ENCODE results near the gene TNNT2. TPM values are rescaled to one million over a fixed set of nuclear protein-coding genes. Genes with fewer than 3 reads are reported as not detected.

TNNT2 gene
- total RNA-seq, 1 experiment from 2014 or later: not detected

DNA sequence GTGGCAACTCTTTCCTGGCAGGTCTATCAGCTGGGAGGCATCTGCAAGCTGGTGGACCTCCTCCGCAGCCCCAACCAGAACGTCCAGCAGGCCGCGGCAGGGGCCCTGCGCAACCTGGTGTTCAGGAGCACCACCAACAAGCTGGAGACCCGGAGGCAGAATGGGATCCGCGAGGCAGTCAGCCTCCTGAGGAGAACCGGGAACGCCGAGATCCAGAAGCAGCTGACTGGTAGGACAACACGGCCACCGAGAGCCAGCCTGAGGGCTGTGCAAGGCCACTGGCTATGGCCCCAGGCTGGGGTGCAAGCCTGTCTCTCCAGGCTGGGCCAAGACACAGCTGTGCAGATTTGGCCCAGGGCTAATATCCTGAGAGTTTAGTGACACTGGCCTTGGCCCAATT is 59.9 kb downstream of the TNNT2 start:
- Histone ChIP-seq H3K27me3 (ENCODE audit: control insufficient read depth, insufficient read depth, low read length) (no peaks in the 10 kb centered on the region; the same call in 1 of the 2 replicates), H3K4me3 (ENCODE audit: low read depth in 2 of 2, low read length in 2 of 2) (no peak overlapping the region), H3K27ac (ENCODE audit: low read length) (no peak overlapping the region), H3K4me1 (ENCODE audit: control insufficient read depth, insufficient read depth, low read length) (no peaks in the 10 kb centered on the region), H3K36me3 (ENCODE audit: control insufficient read depth, insufficient read depth, low read length) (no peaks in the 10 kb centered on the region), H3K9me3 (ENCODE audit: control insufficient read depth, insufficient read depth, low read depth, low read length) (no peaks in the 10 kb centered on the region)
- DNase-seq (ENCODE audit: low read depth, low spot score) (no peak), ATAC-seq (no peak)
- in situ Hi-C loops (cut with HindIII; ENCODE audit: low pct_unique_long_range_greater_than_20kb, low sequenced_read_pairs) (no loop called here), intact Hi-C loops (cut with micrococcal nuclease; ENCODE audit: unreplicated experiment) (no loop called here)
- ChIA-PET POLR2A (no interaction called here), CTCF (no interaction called here)
- TF ChIP-seq TCF7L2 (IDR thresholded peaks at IDR 0.05; ENCODE audit: low read depth, low read length): no peak
- TF ChIP-seq SIN3A (IDR thresholded peaks at IDR 0.05; ENCODE audit: borderline replicate concordance, insufficient read depth, low read depth, low read length): no peak
- TF ChIP-seq POLR2AphosphoS5 (IDR thresholded peaks at IDR 0.05; ENCODE audit: low read depth, low read length): no peak
- TF ChIP-seq, protein P1, sequence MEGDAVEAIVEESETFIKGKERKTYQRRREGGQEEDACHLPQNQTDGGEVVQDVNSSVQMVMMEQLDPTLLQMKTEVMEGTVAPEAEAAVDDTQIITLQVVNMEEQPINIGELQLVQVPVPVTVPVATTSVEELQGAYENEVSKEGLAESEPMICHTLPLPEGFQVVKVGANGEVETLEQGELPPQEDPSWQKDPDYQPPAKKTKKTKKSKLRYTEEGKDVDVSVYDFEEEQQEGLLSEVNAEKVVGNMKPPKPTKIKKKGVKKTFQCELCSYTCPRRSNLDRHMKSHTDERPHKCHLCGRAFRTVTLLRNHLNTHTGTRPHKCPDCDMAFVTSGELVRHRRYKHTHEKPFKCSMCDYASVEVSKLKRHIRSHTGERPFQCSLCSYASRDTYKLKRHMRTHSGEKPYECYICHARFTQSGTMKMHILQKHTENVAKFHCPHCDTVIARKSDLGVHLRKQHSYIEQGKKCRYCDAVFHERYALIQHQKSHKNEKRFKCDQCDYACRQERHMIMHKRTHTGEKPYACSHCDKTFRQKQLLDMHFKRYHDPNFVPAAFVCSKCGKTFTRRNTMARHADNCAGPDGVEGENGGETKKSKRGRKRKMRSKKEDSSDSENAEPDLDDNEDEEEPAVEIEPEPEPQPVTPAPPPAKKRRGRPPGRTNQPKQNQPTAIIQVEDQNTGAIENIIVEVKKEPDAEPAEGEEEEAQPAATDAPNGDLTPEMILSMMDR (IDR thresholded peaks at IDR 0.05): no peak
- TF ChIP-seq, protein P2, sequence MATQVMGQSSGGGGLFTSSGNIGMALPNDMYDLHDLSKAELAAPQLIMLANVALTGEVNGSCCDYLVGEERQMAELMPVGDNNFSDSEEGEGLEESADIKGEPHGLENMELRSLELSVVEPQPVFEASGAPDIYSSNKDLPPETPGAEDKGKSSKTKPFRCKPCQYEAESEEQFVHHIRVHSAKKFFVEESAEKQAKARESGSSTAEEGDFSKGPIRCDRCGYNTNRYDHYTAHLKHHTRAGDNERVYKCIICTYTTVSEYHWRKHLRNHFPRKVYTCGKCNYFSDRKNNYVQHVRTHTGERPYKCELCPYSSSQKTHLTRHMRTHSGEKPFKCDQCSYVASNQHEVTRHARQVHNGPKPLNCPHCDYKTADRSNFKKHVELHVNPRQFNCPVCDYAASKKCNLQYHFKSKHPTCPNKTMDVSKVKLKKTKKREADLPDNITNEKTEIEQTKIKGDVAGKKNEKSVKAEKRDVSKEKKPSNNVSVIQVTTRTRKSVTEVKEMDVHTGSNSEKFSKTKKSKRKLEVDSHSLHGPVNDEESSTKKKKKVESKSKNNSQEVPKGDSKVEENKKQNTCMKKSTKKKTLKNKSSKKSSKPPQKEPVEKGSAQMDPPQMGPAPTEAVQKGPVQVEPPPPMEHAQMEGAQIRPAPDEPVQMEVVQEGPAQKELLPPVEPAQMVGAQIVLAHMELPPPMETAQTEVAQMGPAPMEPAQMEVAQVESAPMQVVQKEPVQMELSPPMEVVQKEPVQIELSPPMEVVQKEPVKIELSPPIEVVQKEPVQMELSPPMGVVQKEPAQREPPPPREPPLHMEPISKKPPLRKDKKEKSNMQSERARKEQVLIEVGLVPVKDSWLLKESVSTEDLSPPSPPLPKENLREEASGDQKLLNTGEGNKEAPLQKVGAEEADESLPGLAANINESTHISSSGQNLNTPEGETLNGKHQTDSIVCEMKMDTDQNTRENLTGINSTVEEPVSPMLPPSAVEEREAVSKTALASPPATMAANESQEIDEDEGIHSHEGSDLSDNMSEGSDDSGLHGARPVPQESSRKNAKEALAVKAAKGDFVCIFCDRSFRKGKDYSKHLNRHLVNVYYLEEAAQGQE (IDR thresholded peaks at IDR 0.05; ENCODE audit: insufficient read depth in 1 of 2, low read depth in 2 of 2, low read length in 1 of 2): no peak
- BruUV-seq (replicated peaks): no TSS peak

DNA sequence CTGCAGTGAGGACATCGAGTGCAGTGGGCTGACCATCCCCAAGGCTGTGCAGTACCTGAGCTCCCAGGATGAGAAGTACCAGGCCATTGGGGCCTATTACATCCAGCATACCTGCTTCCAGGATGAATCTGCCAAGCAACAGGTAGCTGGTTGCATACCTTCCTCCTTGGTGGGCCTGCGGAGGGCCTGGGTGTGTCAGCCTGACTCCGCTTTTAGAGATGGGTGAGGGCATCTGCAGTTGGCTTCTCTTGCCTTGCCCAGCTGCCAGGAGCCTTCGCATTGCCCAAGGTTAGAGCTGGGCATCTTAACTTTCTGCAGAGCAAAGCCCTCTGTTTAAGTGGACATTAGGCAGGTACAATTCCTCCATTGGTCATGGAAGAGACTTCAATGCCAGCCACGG is 60.9 kb downstream of the TNNT2 start:
- Histone ChIP-seq H3K4me1 (ENCODE audit: control insufficient read depth, insufficient read depth, low read length) (no peaks in the 10 kb centered on the region), H3K9me3 (ENCODE audit: control insufficient read depth, insufficient read depth, low read depth, low read length) (no peaks in the 10 kb centered on the region), H3K27ac (ENCODE audit: low read length) (no peak overlapping the region), H3K4me3 (ENCODE audit: low read depth in 2 of 2, low read length in 2 of 2) (no peak overlapping the region), H3K27me3 (ENCODE audit: control insufficient read depth, insufficient read depth, low read length) (no peaks in the 10 kb centered on the region; the same call in 1 of the 2 replicates), H3K36me3 (ENCODE audit: control insufficient read depth, insufficient read depth, low read length) (no peaks in the 10 kb centered on the region)
- TF ChIP-seq SIN3A (IDR thresholded peaks at IDR 0.05; ENCODE audit: borderline replicate concordance, insufficient read depth, low read depth, low read length) (no peak), POLR2AphosphoS5 (IDR thresholded peaks at IDR 0.05; ENCODE audit: low read depth, low read length) (no peak), TCF7L2 (IDR thresholded peaks at IDR 0.05; ENCODE audit: low read depth, low read length) (no peak)
- TF ChIP-seq, protein P1 (IDR thresholded peaks at IDR 0.05): no peak
- TF ChIP-seq, protein P2 (IDR thresholded peaks at IDR 0.05; ENCODE audit: insufficient read depth in 1 of 2, low read depth in 2 of 2, low read length in 1 of 2): no peak
- BruUV-seq (replicated peaks): no TSS peak
- in situ Hi-C loops (cut with HindIII; ENCODE audit: low pct_unique_long_range_greater_than_20kb, low sequenced_read_pairs): no loop called here
- ATAC-seq (no peak), DNase-seq (ENCODE audit: low read depth, low spot score) (no peak)
- ChIA-PET POLR2A (interaction anchor here (0.5 kb wide), 1 partner anchor 39 kb away, joined by 7 read pairs; no protein-coding TSS in a partner anchor), CTCF (no interaction called here)
- intact Hi-C loops (cut with micrococcal nuclease; ENCODE audit: unreplicated experiment): no loop called here

All from Panc1 (cell line).